Esophagus squamous epithelium (tissue), 5 donors: ENCODE measurements around the gene ARFGEF3. TPM values are rescaled to one million over a fixed set of nuclear protein-coding genes. Genes with fewer than 3 reads are reported as not detected.

Experiments
- DNase-seq: peaks from one replicate; lab custom pipeline; 2025; lab: John Stamatoyannopoulos, UW
- H3K27ac ChIP-seq, 4 donors: fragments of 200-600 bp; sonication (generic); one replicate each; pipeline ENCODE4 v1.5.1; 2016 to 2019; ENCODE audit warnings: mild to moderate bottlenecking in 1 of 4
- H3K27me3 ChIP-seq, 4 donors: fragments of 200-600 bp; sonication (generic); 1 replicate in 3 of 4; 2 replicates in 1 of 4; pipeline versions ENCODE4 v1.5.1 to v1.6.0; 2017 to 2021; ENCODE audit warnings: antibody characterized with exemption in 1 of 4
- H3K36me3 ChIP-seq, 3 donors: fragments of 200-600 bp; sonication (generic); one replicate each; pipeline ENCODE4 v1.5.1; 2016 to 2019
- H3K4me1 ChIP-seq, 3 donors: fragments of 200-600 bp; sonication (generic); one replicate each; pipeline ENCODE4 v1.5.1; 2017 to 2019
- H3K4me3 ChIP-seq, 4 donors: fragments of 200-600 bp; sonication (generic); 1 replicate in 3 of 4; 2 replicates in 1 of 4; pipeline ENCODE4 v1.5.1; 2016 to 2019; ENCODE audit warnings: mild to moderate bottlenecking in 2 of 4, moderate library complexity in 1 of 4
- H3K9me3 ChIP-seq, 3 donors: fragments of 200-600 bp; sonication (generic); one replicate each; pipeline ENCODE4 v1.5.1; 2016 to 2019
- POLR2A ChIP-seq, 4 donors: fragments of 450-650 bp; IDR thresholded peaks; one replicate each; pipeline ENCODE4 v1.6.1; 2017; ENCODE audit warnings: antibody characterized with exemption in 4 of 4, mild to moderate bottlenecking in 4 of 4, moderate library complexity in 3 of 4
- WGBS, 2 donors: methylation state at CpG; one replicate each; pipeline ENCODE4 v1.1.5; 2018; 5-methylcytosine and 5-hydroxymethylcytosine counted together
- intact Hi-C: fragments of 100-400 bp; cut with DNase I; formaldehyde crosslinking; loops from one replicate; pipeline ENCODE4 v1.15.0; 2022
- total RNA-seq, 4 donors: library from RNA; depleted of rRNA; stranded (reverse); fragments of >200 nt; gene quantifications; one replicate each; pipeline ENCODE4 v1.1.0, GENCODE V29; 2016
- TF ChIP-seq, protein P1 (sequence below), 6 experiments: fragments of 450-650 bp in 4 of 6; fragments of 200-600 bp in 2 of 6; sonication (generic) in 2 of 6; IDR thresholded peaks; one replicate each; pipeline ENCODE4 v1.5.1; 2016 to 2019; ENCODE audit warnings: antibody characterized with exemption in 6 of 6, mild to moderate bottlenecking in 4 of 6, moderate library complexity in 4 of 6
- donor health status: DM: yes; HTN: yes; CAD: no.

ARFGEF3 gene
- total RNA-seq, 4 donors from 2014 or later: 0.92 to 1.0 (median 0.99) TPM

DNA sequence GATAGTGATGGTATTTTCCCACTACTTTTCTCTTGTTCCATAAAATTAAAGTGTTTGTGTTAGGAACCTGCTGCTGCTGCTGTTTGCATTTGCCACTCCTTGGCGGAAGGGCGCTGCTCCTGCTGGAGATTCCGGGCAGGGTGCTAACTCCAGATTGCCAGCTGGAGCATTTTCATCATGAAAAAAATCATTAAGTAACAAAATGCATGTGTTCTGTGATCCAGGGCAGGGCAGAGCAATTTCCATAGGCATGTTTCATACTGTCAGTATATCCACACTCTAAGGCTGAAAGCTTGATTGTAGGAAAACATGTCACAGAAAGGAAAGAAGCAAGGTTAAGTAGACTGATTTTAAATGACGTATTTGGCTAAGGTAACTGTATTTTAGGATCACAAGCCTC is 32.5 kb downstream of the ARFGEF3 start:
- Histone ChIP-seq H3K4me1 (peaks cover 0 to 10% (median 0%) of the 10 kb centered on the region in 3 donors), H3K36me3 (no peaks in the 10 kb centered on the region), H3K27me3 (no peaks in the 10 kb centered on the region), H3K4me3 (no peak overlapping the region), H3K9me3 (no peaks in the 10 kb centered on the region), H3K27ac (no peak overlapping the region)
- DNase-seq: no peak
- WGBS, 2 donors: 42 to 44% methylated on average over 4 of the region's 4 CpGs
- intact Hi-C loops: no loop called here
- TF ChIP-seq, protein P1, sequence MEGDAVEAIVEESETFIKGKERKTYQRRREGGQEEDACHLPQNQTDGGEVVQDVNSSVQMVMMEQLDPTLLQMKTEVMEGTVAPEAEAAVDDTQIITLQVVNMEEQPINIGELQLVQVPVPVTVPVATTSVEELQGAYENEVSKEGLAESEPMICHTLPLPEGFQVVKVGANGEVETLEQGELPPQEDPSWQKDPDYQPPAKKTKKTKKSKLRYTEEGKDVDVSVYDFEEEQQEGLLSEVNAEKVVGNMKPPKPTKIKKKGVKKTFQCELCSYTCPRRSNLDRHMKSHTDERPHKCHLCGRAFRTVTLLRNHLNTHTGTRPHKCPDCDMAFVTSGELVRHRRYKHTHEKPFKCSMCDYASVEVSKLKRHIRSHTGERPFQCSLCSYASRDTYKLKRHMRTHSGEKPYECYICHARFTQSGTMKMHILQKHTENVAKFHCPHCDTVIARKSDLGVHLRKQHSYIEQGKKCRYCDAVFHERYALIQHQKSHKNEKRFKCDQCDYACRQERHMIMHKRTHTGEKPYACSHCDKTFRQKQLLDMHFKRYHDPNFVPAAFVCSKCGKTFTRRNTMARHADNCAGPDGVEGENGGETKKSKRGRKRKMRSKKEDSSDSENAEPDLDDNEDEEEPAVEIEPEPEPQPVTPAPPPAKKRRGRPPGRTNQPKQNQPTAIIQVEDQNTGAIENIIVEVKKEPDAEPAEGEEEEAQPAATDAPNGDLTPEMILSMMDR (IDR thresholded peaks at IDR 0.05): no peak
- no peak for TF ChIP-seq POLR2A (IDR thresholded peaks at IDR 0.05)

DNA sequence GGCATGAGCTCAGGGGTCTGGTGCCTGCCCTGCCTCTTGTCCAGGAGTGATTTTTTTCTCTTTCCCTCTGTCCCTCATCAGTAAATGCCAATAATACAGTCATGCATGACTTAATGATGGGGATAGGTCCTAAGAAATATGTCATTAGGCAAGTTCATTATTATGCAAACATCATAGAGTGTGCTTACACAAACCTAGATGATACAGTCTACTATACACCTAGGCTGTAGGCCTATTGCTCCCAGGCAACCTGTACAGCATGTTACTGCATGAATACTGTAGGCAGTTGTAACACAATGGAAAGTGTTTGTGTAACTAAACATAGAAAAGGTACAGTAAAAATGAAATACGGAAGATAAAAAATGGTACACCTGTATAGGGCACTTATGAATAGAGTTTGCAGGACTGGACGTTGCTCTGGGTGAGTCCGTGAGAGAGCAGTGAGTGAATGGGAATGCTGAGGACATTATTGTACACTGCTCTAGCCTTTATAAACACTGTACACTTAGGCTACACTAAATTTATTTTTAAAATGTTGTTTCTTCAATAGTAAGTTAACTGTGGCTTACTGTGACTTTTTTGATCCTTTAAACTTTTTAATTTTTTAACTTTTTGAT is 34.5 kb downstream of the ARFGEF3 start:
- H3K4me3 ChIP-seq: no peak overlapping the region
- 51 to 56% methylated on average over 3 of the region's 3 CpGs for WGBS, 2 donors
- peaks cover 0 to 10% (median 0%) of the 10 kb centered on the region in 3 donors for H3K4me1 ChIP-seq
- no peaks in the 10 kb centered on the region for H3K9me3 ChIP-seq
- H3K36me3 ChIP-seq: no peaks in the 10 kb centered on the region
- no peaks in the 10 kb centered on the region for H3K27me3 ChIP-seq
- intact Hi-C loops: no loop called here
- no peak for DNase-seq
- no peak overlapping the region for H3K27ac ChIP-seq
- no peak for TF ChIP-seq POLR2A (IDR thresholded peaks at IDR 0.05)
- TF ChIP-seq, protein P1 (IDR thresholded peaks at IDR 0.05): no peak

- Histone ChIP-seq H3K27me3 (no peaks in the 10 kb centered on the region), H3K4me3 (no peak overlapping the region), H3K36me3 (no peaks in the 10 kb centered on the region), H3K27ac (no peak overlapping the region), H3K4me1 (peaks cover 0 to 10% (median 0%) of the 10 kb centered on the region in 3 donors), H3K9me3 (no peaks in the 10 kb centered on the region)
- intact Hi-C loops: no loop called here
- WGBS, 2 donors: 92 to 96% methylated on average over 7 of the region's 7 CpGs
- no peak for DNase-seq
- TF ChIP-seq, protein P1 (IDR thresholded peaks at IDR 0.05): no peak
- TF ChIP-seq POLR2A (IDR thresholded peaks at IDR 0.05): no peak
Observed at GRCh38 chr6:138197570-138197969, 35.8 kb downstream of the ARFGEF3 start.

GRCh38 chr6:138198430-138199091 is 36.8 kb downstream of the ARFGEF3 start:
- WGBS, 2 donors: 63 to 70% methylated on average over 6 of the region's 6 CpGs
- H3K4me1 ChIP-seq: peaks cover 0 to 10% (median 0%) of the 10 kb centered on the region in 3 donors
- intact Hi-C loops: no loop called here
- H3K27me3 ChIP-seq: no peaks in the 10 kb centered on the region
- no peak for DNase-seq
- no peak overlapping the region for H3K27ac ChIP-seq
- TF ChIP-seq POLR2A (IDR thresholded peaks at IDR 0.05): no peak
- TF ChIP-seq, protein P1 (IDR thresholded peaks at IDR 0.05): no peak
- no peaks in the 10 kb centered on the region for H3K36me3 ChIP-seq
- no peaks in the 10 kb centered on the region for H3K9me3 ChIP-seq
- H3K4me3 ChIP-seq: no peak overlapping the region

DNA sequence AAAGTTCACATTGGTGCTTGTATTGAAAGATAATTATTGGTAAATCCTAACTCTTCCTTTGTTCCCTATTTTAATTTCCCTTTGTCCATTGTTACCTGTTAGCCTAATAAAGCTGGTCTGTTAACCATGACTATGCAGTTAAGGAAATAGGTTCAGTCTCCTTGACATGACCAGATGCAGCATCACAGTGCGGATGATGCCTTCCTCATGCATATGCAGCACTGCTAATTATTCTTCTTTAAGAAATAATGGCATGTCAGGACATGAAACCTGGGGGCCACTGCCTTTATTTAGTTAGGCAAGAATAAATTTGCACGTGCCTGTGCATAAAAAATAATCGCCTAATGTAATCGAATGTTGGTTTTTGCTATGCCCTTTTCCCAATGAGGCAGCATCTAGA is 40.1 kb downstream of the ARFGEF3 start:
- Histone ChIP-seq H3K9me3 (no peaks in the 10 kb centered on the region), H3K4me3 (no peak overlapping the region), H3K36me3 (no peaks in the 10 kb centered on the region), H3K27ac (no peak overlapping the region), H3K4me1 (no peaks in the 10 kb centered on the region), H3K27me3 (no peaks in the 10 kb centered on the region)
- no peak for TF ChIP-seq POLR2A (IDR thresholded peaks at IDR 0.05)
- TF ChIP-seq, protein P1 (IDR thresholded peaks at IDR 0.05): no peak
- intact Hi-C loops: no loop called here
- DNase-seq: no peak
- 60 to 83% methylated on average over 4 of the region's 4 CpGs for WGBS, 2 donors
